Breast epithelium (tissue), 4 donors: Measurements from ENCODE around the gene ZNF816. TPM values are rescaled to one million over a fixed set of nuclear protein-coding genes. Genes with fewer than 3 reads are reported as not detected.

Experiments
- DNase-seq, 2 donors: peaks; one replicate each; pipeline ENCODE4 v3.0.0-alpha.2; 2019; ENCODE audit warnings: low spot score in 2 of 2
- H3K27ac ChIP-seq, 2 donors: fragments of 200-600 bp; sonication (generic) in 1 of 2; one replicate each; pipeline ENCODE4 v1.5.1; 2016 to 2019; ENCODE audit warnings: mild to moderate bottlenecking in 1 of 2
- H3K27me3 ChIP-seq, 2 donors: fragments of 200-600 bp; sonication (generic) in 1 of 2; one replicate each; pipeline versions ENCODE4 v1.5.1 to v1.6.0; 2017 to 2019; ENCODE audit warnings: control low read depth in 1 of 2, mild to moderate bottlenecking in 1 of 2
- H3K36me3 ChIP-seq: fragments of 200-600 bp; one replicate; pipeline ENCODE4 v1.5.1; 2019
- H3K4me1 ChIP-seq, 2 donors: fragments of 200-600 bp; sonication (generic); one replicate each; pipeline ENCODE4 v1.5.1; 2016 to 2019; ENCODE audit warnings: control low read depth in 1 of 2
- H3K4me3 ChIP-seq, 3 donors: fragments of 200-600 bp; sonication (generic); 1 replicate in 2 of 3; 2 replicates in 1 of 3; pipeline ENCODE4 v1.5.1; 2016 to 2019; ENCODE audit warnings: mild to moderate bottlenecking in 3 of 3, moderate library complexity in 2 of 3
- H3K9me3 ChIP-seq, 2 donors: fragments of 200-600 bp; sonication (generic) in 1 of 2; one replicate each; pipeline ENCODE4 v1.5.1; 2016 to 2019; ENCODE audit warnings: control low read depth in 1 of 2
- POLR2A ChIP-seq: fragments of 450-650 bp; IDR thresholded peaks from one replicate; pipeline ENCODE4 v1.6.1; 2016; ENCODE audit warnings: antibody characterized with exemption, mild to moderate bottlenecking, moderate library complexity
- POLR2AphosphoS5 ChIP-seq, 3 donors: sonication (generic); formaldehyde crosslinking; IDR thresholded peaks; one replicate each; pipeline ENCODE4 v1.6.1; 2017; ENCODE audit warnings: antibody characterized with exemption in 3 of 3
- intact Hi-C: fragments of 100-400 bp; cut with DNase I; formaldehyde crosslinking; loops from one replicate; pipeline ENCODE4 v1.15.1; 2023; ENCODE audit warnings: low total_unique reads
- total RNA-seq, 3 donors: library from RNA; depleted of rRNA; stranded (reverse); fragments of >200 nt; gene quantifications; one replicate each; pipeline ENCODE4 v1.1.0, GENCODE V29; 2016
- TF ChIP-seq, protein P1 (sequence below), 3 donors: fragments of 450-650 bp; IDR thresholded peaks; one replicate each; pipeline ENCODE4 v1.5.1; 2016 to 2017; ENCODE audit warnings: antibody characterized with exemption in 3 of 3, mild to moderate bottlenecking in 3 of 3, moderate library complexity in 3 of 3

ZNF816 gene
- total RNA-seq, 3 donors from 2014 or later, result 7.5 to 16.5 (median 15.1) TPM

- H3K4me1 ChIP-seq, result no peaks in the 10 kb centered on the region
- H3K4me3 ChIP-seq, result no peak overlapping the region
- no peak for DNase-seq
- no peaks in the 10 kb centered on the region for H3K27me3 ChIP-seq
- no peak overlapping the region for H3K27ac ChIP-seq
- intact Hi-C loops, result no loop called here
- H3K36me3 ChIP-seq, result no peaks in the 10 kb centered on the region
- H3K9me3 ChIP-seq, result peaks cover 0 to 4% of the 10 kb centered on the region in 2 donors
- TF ChIP-seq, protein P1, sequence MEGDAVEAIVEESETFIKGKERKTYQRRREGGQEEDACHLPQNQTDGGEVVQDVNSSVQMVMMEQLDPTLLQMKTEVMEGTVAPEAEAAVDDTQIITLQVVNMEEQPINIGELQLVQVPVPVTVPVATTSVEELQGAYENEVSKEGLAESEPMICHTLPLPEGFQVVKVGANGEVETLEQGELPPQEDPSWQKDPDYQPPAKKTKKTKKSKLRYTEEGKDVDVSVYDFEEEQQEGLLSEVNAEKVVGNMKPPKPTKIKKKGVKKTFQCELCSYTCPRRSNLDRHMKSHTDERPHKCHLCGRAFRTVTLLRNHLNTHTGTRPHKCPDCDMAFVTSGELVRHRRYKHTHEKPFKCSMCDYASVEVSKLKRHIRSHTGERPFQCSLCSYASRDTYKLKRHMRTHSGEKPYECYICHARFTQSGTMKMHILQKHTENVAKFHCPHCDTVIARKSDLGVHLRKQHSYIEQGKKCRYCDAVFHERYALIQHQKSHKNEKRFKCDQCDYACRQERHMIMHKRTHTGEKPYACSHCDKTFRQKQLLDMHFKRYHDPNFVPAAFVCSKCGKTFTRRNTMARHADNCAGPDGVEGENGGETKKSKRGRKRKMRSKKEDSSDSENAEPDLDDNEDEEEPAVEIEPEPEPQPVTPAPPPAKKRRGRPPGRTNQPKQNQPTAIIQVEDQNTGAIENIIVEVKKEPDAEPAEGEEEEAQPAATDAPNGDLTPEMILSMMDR (IDR thresholded peaks at IDR 0.05), result no peak
- TF ChIP-seq POLR2A (no peak), POLR2AphosphoS5 (IDR thresholded peaks at IDR 0.05) (no peak)
Measured at GRCh38 chr19:53007200-53007599, 44.5 kb upstream of the ZNF816 start.

GRCh38 chr19:53004242-53004641 is 41.6 kb upstream of the ZNF816 start:
- Histone ChIP-seq H3K4me3 (no peak overlapping the region), H3K36me3 (no peaks in the 10 kb centered on the region), H3K27ac (no peak overlapping the region), H3K9me3 (peaks cover 0 to 4% of the 10 kb centered on the region in 2 donors), H3K27me3 (no peaks in the 10 kb centered on the region), H3K4me1 (no peaks in the 10 kb centered on the region)
- DNase-seq, result no peak
- TF ChIP-seq POLR2A (no peak), POLR2AphosphoS5 (IDR thresholded peaks at IDR 0.05) (no peak)
- TF ChIP-seq, protein P1 (IDR thresholded peaks at IDR 0.05), result no peak
- intact Hi-C loops, result no loop called here

GRCh38 chr19:53002479-53002878 is 39.8 kb upstream of the ZNF816 start:
- Histone ChIP-seq H3K27me3 (no peaks in the 10 kb centered on the region), H3K4me3 (no peak overlapping the region), H3K27ac (no peak overlapping the region), H3K4me1 (no peaks in the 10 kb centered on the region), H3K9me3 (peaks cover 0 to 4% of the 10 kb centered on the region in 2 donors), H3K36me3 (no peaks in the 10 kb centered on the region)
- TF ChIP-seq, protein P1 (IDR thresholded peaks at IDR 0.05), result no peak
- TF ChIP-seq POLR2AphosphoS5 (IDR thresholded peaks at IDR 0.05), result no peak
- no peak for TF ChIP-seq POLR2A
- intact Hi-C loops, result no loop called here
- DNase-seq, result no peak

GRCh38 chr19:52997975-52998374 is 35.3 kb upstream of the ZNF816 start:
- DNase-seq, result no peak
- Histone ChIP-seq H3K4me1 (no peaks in the 10 kb centered on the region), H3K36me3 (no peaks in the 10 kb centered on the region), H3K4me3 (no peak overlapping the region), H3K27ac (no peak overlapping the region), H3K9me3 (peaks cover 0 to 9% of the 10 kb centered on the region in 2 donors), H3K27me3 (no peaks in the 10 kb centered on the region)
- intact Hi-C loops, result no loop called here
- TF ChIP-seq POLR2AphosphoS5 (IDR thresholded peaks at IDR 0.05), result no peak
- TF ChIP-seq, protein P1 (IDR thresholded peaks at IDR 0.05), result no peak
- TF ChIP-seq POLR2A, result no peak

DNA sequence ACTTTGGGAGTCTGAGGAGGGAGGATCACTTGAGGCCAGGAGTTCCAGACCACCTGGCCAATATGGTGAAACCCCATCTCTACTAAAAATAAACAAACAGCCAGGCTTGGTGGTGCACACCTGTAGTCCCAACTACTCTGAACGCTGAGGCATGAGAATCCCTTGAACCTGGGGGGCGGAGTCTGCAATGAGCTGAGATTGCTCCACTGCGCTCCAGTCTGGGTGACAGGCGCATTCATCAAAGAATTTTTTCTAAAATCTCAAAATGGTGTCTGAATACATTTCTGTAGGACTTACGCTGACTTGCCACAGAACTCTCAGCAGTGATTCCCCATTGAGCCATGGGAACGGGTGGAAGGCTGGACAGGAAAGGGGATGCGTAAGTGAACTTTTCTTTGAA is 33.0 kb upstream of the ZNF816 start:
- Histone ChIP-seq H3K27me3 (no peaks in the 10 kb centered on the region), H3K4me3 (no peak overlapping the region), H3K9me3 (peaks cover 0 to 8% of the 10 kb centered on the region in 2 donors), H3K27ac (no peak overlapping the region), H3K36me3 (no peaks in the 10 kb centered on the region), H3K4me1 (no peaks in the 10 kb centered on the region)
- intact Hi-C loops, result no loop called here
- TF ChIP-seq, protein P1 (IDR thresholded peaks at IDR 0.05), result no peak
- TF ChIP-seq POLR2AphosphoS5 (IDR thresholded peaks at IDR 0.05), result no peak
- TF ChIP-seq POLR2A, result no peak
- no peak for DNase-seq
